WTC11 (cell line): ENCODE results near the gene CAMKMT. TPM values are rescaled to one million over a fixed set of nuclear protein-coding genes. Genes with fewer than 3 reads are reported as not detected.
A peak's percentile ranks its signal among the peaks of the same experiment; 100 is the strongest.

ENCODE experiments used
- ATAC-seq: fragments of 200-7000 bp; cut with Tn5 transposase; 2 replicates; pipeline ENCODE4 v1.10.0; 2021; ENCODE audit warnings: mild to moderate bottlenecking, moderate library complexity
- CTCF ChIA-PET: fragments of 300-600 bp; sonication (Branson Sonifier 250); formaldehyde crosslinking; loops from one replicate; lab custom pipeline; 2021; ENCODE audit warnings: antibody characterized with exemption; lab: Charles Lee
- POLR2A ChIA-PET: fragments of 350-600 bp; sonication (Branson Sonifier 250); formaldehyde crosslinking; loops from one replicate; lab custom pipeline; 2021; ENCODE audit warnings: antibody characterized with exemption; lab: Charles Lee
- DNase-seq: peaks from one replicate; pipeline ENCODE4 v3.0.0; 2021; ENCODE audit warnings: low spot score
- H3K27ac Mint-ChIP-seq: 2 replicates; pipeline ENCODE4 v1.8.0; 2021; ENCODE audit warnings: mixed read lengths
- H3K27me3 Mint-ChIP-seq: 2 replicates; pipeline ENCODE4 v1.8.0; 2021; ENCODE audit warnings: low read depth, mild to moderate bottlenecking, moderate library complexity, mixed read lengths
- H3K36me3 Mint-ChIP-seq: 2 replicates; pipeline ENCODE4 v1.8.0; 2021; ENCODE audit warnings: mixed read lengths
- H3K4me1 Mint-ChIP-seq: 2 replicates; pipeline ENCODE4 v1.8.0; 2022; ENCODE audit warnings: mixed read lengths
- H3K4me3 Mint-ChIP-seq: 2 replicates; pipeline ENCODE4 v1.8.0; 2021; ENCODE audit warnings: mild to moderate bottlenecking, moderate library complexity, mixed read lengths
- H3K9me3 Mint-ChIP-seq: 2 replicates; pipeline ENCODE4 v1.8.0; 2021; ENCODE audit warnings: mixed read lengths
- AFF4 ChIP-seq: sonication (generic); formaldehyde crosslinking; IDR thresholded peaks from 2 replicates; pipeline ENCODE4 v1.8.1; 2023; ENCODE audit warnings: mild to moderate bottlenecking, missing genetic modification reagents, borderline replicate concordance
- ATF2 ChIP-seq: sonication (generic); formaldehyde crosslinking; IDR thresholded peaks from 2 replicates; pipeline ENCODE4 v1.8.1; 2022; ENCODE audit warnings: low read depth, missing genetic modification reagents, borderline replicate concordance
- ATF6 ChIP-seq: sonication (generic); formaldehyde crosslinking; IDR thresholded peaks from 2 replicates; pipeline ENCODE4 v1.8.1; 2023; ENCODE audit warnings: mild to moderate bottlenecking, missing genetic modification reagents
- CREB1 ChIP-seq: sonication (generic); formaldehyde crosslinking; IDR thresholded peaks from 2 replicates; pipeline ENCODE4 v1.8.0; 2023; ENCODE audit warnings: mild to moderate bottlenecking, missing genetic modification reagents
- CREM ChIP-seq: sonication (generic); formaldehyde crosslinking; IDR thresholded peaks from 2 replicates; pipeline ENCODE4 v1.8.1; 2022; ENCODE audit warnings: mild to moderate bottlenecking, missing genetic modification reagents, moderate library complexity
- E2F1 ChIP-seq: sonication (generic); formaldehyde crosslinking; IDR thresholded peaks from 2 replicates; pipeline ENCODE4 v1.8.0; 2022; ENCODE audit warnings: mild to moderate bottlenecking, missing genetic modification reagents
- IRF1 ChIP-seq: sonication (generic); formaldehyde crosslinking; IDR thresholded peaks from 2 replicates; pipeline ENCODE4 v1.8.0; 2023; ENCODE audit warnings: missing genetic modification reagents
- MYBL2 ChIP-seq: sonication (generic); formaldehyde crosslinking; IDR thresholded peaks from 2 replicates; pipeline ENCODE4 v1.8.1; 2023; ENCODE audit warnings: mild to moderate bottlenecking, moderate library complexity, missing genetic modification reagents
- NFYB ChIP-seq: sonication (generic); formaldehyde crosslinking; conservative IDR thresholded peaks from 2 replicates; pipeline ENCODE4 v1.8.0; 2022; ENCODE audit warnings: low read depth, missing genetic modification reagents
- NR2C2 ChIP-seq: sonication (generic); formaldehyde crosslinking; IDR thresholded peaks from 2 replicates; pipeline ENCODE4 v1.8.0; 2022; ENCODE audit warnings: mild to moderate bottlenecking, missing genetic modification reagents
- NR3C1 ChIP-seq: sonication (generic); formaldehyde crosslinking; conservative IDR thresholded peaks from 2 replicates; pipeline ENCODE4 v1.8.1; 2023; ENCODE audit warnings: low read depth, mild to moderate bottlenecking, missing genetic modification reagents
- RELA ChIP-seq: sonication (generic); formaldehyde crosslinking; IDR thresholded peaks from 2 replicates; pipeline ENCODE4 v1.8.1; 2022; ENCODE audit warnings: missing genetic modification reagents, mild to moderate bottlenecking, borderline replicate concordance
- TEAD1 ChIP-seq: sonication (generic); formaldehyde crosslinking; IDR thresholded peaks from 2 replicates; pipeline ENCODE4 v1.8.0; 2022; ENCODE audit warnings: mild to moderate bottlenecking, missing genetic modification reagents
- TP53 ChIP-seq: sonication (generic); formaldehyde crosslinking; IDR thresholded peaks from 2 replicates; pipeline ENCODE4 v1.8.1; 2023; ENCODE audit warnings: mild to moderate bottlenecking, missing genetic modification reagents
- USF1 ChIP-seq: sonication (generic); formaldehyde crosslinking; IDR thresholded peaks from 2 replicates; pipeline ENCODE4 v1.8.0; 2022; ENCODE audit warnings: mild to moderate bottlenecking, missing genetic modification reagents
- USF2 ChIP-seq: sonication (generic); formaldehyde crosslinking; IDR thresholded peaks from 2 replicates; pipeline ENCODE4 v1.8.1; 2023; ENCODE audit warnings: mild to moderate bottlenecking, missing genetic modification reagents, moderate library complexity
- ZNF232 ChIP-seq: sonication (generic); formaldehyde crosslinking; IDR thresholded peaks from 2 replicates; pipeline ENCODE4 v1.8.0; 2022; ENCODE audit warnings: mild to moderate bottlenecking, missing genetic modification reagents
- ZNF263 ChIP-seq: sonication (generic); formaldehyde crosslinking; IDR thresholded peaks from 2 replicates; pipeline ENCODE4 v1.8.1; 2022; ENCODE audit warnings: low read depth, mild to moderate bottlenecking, moderate library complexity, missing genetic modification reagents
- ZNF317 ChIP-seq: sonication (generic); formaldehyde crosslinking; IDR thresholded peaks from 2 replicates; pipeline ENCODE4 v1.8.1; 2023; ENCODE audit warnings: low read depth, mild to moderate bottlenecking, moderate library complexity, missing genetic modification reagents, borderline replicate concordance
- ZSCAN18 ChIP-seq: fragments of 250-450 bp; sonication (Bioruptor Pico); IDR thresholded peaks from 2 replicates; pipeline ENCODE4 v2.1.2; 2022; ENCODE audit warnings: mild to moderate bottlenecking, moderate library complexity
- total RNA-seq: library from RNA; stranded (reverse); gene quantifications from 3 replicates; pipeline ENCODE4 v1.2.3, GENCODE V29; 2021

CAMKMT gene
- total RNA-seq, 1 experiment from 2014 or later = 20.6 TPM

- POLR2A ChIA-PET = interaction anchor here (0.7 to 1.8 kb wide), 2 partner anchors 10 to 407 kb away, joined by 5 to 9 read pairs; partner anchors contain the start of genes CAMKMT and PREPL
- CTCF ChIA-PET = interaction anchor here (1.1 to 1.8 kb wide), 4 partner anchors 9 to 107 kb away, joined by 3 to 6 read pairs (median 4); partner anchors contain the start of genes CAMKMT and PREPL
- no peak for ATAC-seq
- Mint-ChIP-seq H3K27ac (peak overlapping the region; percentile 33; the same call in 1 of the 2 replicates), H3K4me3 (no peak overlapping the region), H3K9me3 (no peaks in the 10 kb centered on the region), H3K4me1 (peaks cover 17% of the 10 kb centered on the region), H3K27me3 (no peaks in the 10 kb centered on the region), H3K36me3 (no peaks in the 10 kb centered on the region)
- TF ChIP-seq CREM (CRISPR knock-in tag) (no peak), IRF1 (CRISPR knock-in tag) (no peak), ZSCAN18 (CRISPR knock-in tag) (no peak)
- no peak for DNase-seq
Measured at GRCh38 chr2:44351676-44352075, 10.1 kb upstream of the CAMKMT start.

- H3K36me3 Mint-ChIP-seq = no peaks in the 10 kb centered on the region
- peaks cover 17% of the 10 kb centered on the region for H3K4me1 Mint-ChIP-seq
- ATAC-seq = no peak
- DNase-seq = no peak
- no peaks in the 10 kb centered on the region for H3K9me3 Mint-ChIP-seq
- CTCF ChIA-PET = interaction anchor here (1.0 to 1.8 kb wide), 2 partner anchors 9 to 308 kb away, joined by 3 to 6 read pairs; partner anchors contain the start of genes CAMKMT and PREPL
- POLR2A ChIA-PET = interaction anchor here (1.8 kb wide), 1 partner anchor 9 kb away, joined by 9 read pairs; the partner anchor contains the start of genes CAMKMT and PREPL
- H3K27me3 Mint-ChIP-seq = no peaks in the 10 kb centered on the region
- H3K4me3 Mint-ChIP-seq = no peak overlapping the region
- H3K27ac Mint-ChIP-seq = no peak overlapping the region
- TF ChIP-seq MYBL2 (no peak), USF2 (CRISPR knock-in tag) (no peak), CREB1 (CRISPR knock-in tag) (no peak), ATF6 (CRISPR knock-in tag) (no peak), USF1 (CRISPR knock-in tag) (no peak), TEAD1 (no peak), NR2C2 (CRISPR knock-in tag) (no peak), ZNF263 (no peak), ZSCAN18 (CRISPR knock-in tag) (no peak), TP53 (no peak), AFF4 (CRISPR knock-in tag) (no peak), ZNF317 (CRISPR knock-in tag) (no peak), E2F1 (CRISPR knock-in tag) (no peak), ATF2 (CRISPR knock-in tag) (no peak), RELA (CRISPR knock-in tag) (no peak), NFYB (CRISPR knock-in tag) (no peak), ZNF232 (CRISPR knock-in tag) (no peak), NR3C1 (CRISPR knock-in tag) (no peak)
Measured at GRCh38 chr2:44352510-44352909, 9.2 kb upstream of the CAMKMT start.
